ENCODE data around the gene PDE9A. TPM values are rescaled to one million over a fixed set of nuclear protein-coding genes. Genes with fewer than 3 reads are reported as not detected.
"Not testable (repeated sequence)": the region's sequence is repeated elsewhere in the genome, so short reads cannot be mapped to it uniquely, and the experiment has no call there.

PDE9A gene
- total RNA-seq, 1 experiment from 2014 or later = 44.8 TPM

DNA sequence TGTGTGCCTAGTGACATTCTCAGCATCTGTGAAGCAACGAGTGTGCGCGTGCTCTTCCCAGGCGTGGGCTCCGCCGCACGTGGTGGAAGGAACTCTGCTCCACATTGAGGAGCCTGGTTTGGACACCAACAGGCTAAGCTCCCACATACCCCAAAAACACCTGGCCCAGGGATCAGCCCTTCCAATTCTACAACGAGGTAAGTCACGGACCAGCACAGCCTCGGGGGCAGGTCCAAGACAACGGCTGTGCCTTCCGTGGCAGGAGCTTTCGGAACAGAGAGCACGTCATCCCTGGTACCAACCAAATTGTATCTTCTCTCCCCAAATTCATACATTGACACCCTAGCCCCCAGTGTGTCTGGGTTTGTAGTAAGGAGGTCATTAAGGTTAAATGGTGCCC lies 27.2 kb upstream of the PDE9A start:
- Mint-ChIP-seq H3K4me3 (no peak overlapping the region), H3K4me1 (peaks cover 13% of the 10 kb centered on the region), H3K36me3 (no peaks in the 10 kb centered on the region), H3K9me3 (no peaks in the 10 kb centered on the region), H3K27me3 (ENCODE audit: low read depth) (no peaks in the 10 kb centered on the region; the same call in none of the 2 replicates), H3K27ac (no peak overlapping the region)
- TF ChIP-seq, protein P1, sequence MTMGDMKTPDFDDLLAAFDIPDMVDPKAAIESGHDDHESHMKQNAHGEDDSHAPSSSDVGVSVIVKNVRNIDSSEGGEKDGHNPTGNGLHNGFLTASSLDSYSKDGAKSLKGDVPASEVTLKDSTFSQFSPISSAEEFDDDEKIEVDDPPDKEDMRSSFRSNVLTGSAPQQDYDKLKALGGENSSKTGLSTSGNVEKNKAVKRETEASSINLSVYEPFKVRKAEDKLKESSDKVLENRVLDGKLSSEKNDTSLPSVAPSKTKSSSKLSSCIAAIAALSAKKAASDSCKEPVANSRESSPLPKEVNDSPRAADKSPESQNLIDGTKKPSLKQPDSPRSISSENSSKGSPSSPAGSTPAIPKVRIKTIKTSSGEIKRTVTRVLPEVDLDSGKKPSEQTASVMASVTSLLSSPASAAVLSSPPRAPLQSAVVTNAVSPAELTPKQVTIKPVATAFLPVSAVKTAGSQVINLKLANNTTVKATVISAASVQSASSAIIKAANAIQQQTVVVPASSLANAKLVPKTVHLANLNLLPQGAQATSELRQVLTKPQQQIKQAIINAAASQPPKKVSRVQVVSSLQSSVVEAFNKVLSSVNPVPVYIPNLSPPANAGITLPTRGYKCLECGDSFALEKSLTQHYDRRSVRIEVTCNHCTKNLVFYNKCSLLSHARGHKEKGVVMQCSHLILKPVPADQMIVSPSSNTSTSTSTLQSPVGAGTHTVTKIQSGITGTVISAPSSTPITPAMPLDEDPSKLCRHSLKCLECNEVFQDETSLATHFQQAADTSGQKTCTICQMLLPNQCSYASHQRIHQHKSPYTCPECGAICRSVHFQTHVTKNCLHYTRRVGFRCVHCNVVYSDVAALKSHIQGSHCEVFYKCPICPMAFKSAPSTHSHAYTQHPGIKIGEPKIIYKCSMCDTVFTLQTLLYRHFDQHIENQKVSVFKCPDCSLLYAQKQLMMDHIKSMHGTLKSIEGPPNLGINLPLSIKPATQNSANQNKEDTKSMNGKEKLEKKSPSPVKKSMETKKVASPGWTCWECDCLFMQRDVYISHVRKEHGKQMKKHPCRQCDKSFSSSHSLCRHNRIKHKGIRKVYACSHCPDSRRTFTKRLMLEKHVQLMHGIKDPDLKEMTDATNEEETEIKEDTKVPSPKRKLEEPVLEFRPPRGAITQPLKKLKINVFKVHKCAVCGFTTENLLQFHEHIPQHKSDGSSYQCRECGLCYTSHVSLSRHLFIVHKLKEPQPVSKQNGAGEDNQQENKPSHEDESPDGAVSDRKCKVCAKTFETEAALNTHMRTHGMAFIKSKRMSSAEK (CRISPR knock-in tag; IDR thresholded peaks at IDR 0.05; ENCODE audit: borderline replicate concordance) = no peak
- TF ChIP-seq, protein P2, sequence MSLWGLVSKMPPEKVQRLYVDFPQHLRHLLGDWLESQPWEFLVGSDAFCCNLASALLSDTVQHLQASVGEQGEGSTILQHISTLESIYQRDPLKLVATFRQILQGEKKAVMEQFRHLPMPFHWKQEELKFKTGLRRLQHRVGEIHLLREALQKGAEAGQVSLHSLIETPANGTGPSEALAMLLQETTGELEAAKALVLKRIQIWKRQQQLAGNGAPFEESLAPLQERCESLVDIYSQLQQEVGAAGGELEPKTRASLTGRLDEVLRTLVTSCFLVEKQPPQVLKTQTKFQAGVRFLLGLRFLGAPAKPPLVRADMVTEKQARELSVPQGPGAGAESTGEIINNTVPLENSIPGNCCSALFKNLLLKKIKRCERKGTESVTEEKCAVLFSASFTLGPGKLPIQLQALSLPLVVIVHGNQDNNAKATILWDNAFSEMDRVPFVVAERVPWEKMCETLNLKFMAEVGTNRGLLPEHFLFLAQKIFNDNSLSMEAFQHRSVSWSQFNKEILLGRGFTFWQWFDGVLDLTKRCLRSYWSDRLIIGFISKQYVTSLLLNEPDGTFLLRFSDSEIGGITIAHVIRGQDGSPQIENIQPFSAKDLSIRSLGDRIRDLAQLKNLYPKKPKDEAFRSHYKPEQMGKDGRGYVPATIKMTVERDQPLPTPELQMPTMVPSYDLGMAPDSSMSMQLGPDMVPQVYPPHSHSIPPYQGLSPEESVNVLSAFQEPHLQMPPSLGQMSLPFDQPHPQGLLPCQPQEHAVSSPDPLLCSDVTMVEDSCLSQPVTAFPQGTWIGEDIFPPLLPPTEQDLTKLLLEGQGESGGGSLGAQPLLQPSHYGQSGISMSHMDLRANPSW (CRISPR knock-in tag; conservative IDR thresholded peaks at IDR 0.05; ENCODE audit: low read depth) = no peak
- TF ChIP-seq FOXP1 (CRISPR knock-in tag; IDR thresholded peaks at IDR 0.05; ENCODE audit: borderline replicate concordance) = no peak
- TF ChIP-seq, protein P3, sequence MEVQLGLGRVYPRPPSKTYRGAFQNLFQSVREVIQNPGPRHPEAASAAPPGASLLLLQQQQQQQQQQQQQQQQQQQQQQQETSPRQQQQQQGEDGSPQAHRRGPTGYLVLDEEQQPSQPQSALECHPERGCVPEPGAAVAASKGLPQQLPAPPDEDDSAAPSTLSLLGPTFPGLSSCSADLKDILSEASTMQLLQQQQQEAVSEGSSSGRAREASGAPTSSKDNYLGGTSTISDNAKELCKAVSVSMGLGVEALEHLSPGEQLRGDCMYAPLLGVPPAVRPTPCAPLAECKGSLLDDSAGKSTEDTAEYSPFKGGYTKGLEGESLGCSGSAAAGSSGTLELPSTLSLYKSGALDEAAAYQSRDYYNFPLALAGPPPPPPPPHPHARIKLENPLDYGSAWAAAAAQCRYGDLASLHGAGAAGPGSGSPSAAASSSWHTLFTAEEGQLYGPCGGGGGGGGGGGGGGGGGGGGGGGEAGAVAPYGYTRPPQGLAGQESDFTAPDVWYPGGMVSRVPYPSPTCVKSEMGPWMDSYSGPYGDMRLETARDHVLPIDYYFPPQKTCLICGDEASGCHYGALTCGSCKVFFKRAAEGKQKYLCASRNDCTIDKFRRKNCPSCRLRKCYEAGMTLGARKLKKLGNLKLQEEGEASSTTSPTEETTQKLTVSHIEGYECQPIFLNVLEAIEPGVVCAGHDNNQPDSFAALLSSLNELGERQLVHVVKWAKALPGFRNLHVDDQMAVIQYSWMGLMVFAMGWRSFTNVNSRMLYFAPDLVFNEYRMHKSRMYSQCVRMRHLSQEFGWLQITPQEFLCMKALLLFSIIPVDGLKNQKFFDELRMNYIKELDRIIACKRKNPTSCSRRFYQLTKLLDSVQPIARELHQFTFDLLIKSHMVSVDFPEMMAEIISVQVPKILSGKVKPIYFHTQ (CRISPR knock-in tag; IDR thresholded peaks at IDR 0.05) = no peak
- TF ChIP-seq, protein P4, sequence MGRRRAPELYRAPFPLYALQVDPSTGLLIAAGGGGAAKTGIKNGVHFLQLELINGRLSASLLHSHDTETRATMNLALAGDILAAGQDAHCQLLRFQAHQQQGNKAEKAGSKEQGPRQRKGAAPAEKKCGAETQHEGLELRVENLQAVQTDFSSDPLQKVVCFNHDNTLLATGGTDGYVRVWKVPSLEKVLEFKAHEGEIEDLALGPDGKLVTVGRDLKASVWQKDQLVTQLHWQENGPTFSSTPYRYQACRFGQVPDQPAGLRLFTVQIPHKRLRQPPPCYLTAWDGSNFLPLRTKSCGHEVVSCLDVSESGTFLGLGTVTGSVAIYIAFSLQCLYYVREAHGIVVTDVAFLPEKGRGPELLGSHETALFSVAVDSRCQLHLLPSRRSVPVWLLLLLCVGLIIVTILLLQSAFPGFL (CRISPR knock-in tag; IDR thresholded peaks at IDR 0.05; ENCODE audit: borderline replicate concordance) = no peak
- TF ChIP-seq, protein P5, sequence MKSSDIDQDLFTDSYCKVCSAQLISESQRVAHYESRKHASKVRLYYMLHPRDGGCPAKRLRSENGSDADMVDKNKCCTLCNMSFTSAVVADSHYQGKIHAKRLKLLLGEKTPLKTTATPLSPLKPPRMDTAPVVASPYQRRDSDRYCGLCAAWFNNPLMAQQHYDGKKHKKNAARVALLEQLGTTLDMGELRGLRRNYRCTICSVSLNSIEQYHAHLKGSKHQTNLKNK (CRISPR knock-in tag; IDR thresholded peaks at IDR 0.05) = no peak
- TF ChIP-seq GRHL2 (CRISPR knock-in tag; IDR thresholded peaks at IDR 0.05; ENCODE audit: insufficient replicate concordance, severe bottlenecking) = no peak
- no peak for TF ChIP-seq ETV6 (CRISPR knock-in tag; IDR thresholded peaks at IDR 0.05)
- CTCF ChIA-PET = interaction anchor here (1.5 kb wide), 1 partner anchor 33 kb away, joined by 4 read pairs; no protein-coding TSS in a partner anchor
- no peak for ATAC-seq
- POLR2A ChIA-PET = no interaction called here
- no peak for DNase-seq (ENCODE audit: low spot score)

DNA sequence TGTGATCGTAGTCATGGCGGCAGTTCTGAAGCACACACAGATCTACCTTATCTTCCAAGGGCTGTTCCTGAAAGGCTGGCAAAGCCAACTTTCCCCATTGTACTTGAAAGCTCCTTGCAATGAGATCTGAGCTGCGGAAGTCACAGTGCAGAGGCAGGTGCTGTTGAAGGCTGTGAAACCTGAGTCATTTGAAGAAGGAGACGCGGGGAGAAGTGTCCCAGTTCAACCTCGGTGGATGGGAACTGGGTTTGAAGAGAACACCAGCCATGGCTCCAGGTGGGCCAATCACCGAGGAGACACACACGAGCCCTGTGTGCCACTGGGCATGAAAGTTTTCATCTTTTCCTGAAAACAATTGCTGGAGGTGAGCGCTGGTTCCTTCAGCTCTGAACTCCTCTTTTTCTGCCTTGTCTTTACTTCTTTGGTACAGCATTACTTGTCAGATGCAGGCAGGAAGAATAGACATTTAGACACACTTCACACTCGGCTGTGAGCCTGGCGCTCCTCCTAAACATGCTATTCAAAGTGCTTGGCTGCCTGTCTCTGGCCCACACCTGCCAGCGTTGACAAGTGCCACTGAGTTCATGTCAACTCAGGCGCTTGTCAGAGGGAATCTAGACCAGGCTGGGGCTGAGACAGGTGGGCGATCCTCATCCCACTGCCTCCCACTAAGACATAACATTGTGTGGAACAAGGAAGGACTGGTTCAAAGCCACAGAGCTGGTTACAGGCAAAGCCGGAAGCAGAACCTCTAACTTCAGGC lies 25.7 kb upstream of the PDE9A start:
- POLR2A ChIA-PET = no interaction called here
- H3K4me1 Mint-ChIP-seq = peaks cover 6% of the 10 kb centered on the region
- CTCF ChIA-PET = no interaction called here

DNA sequence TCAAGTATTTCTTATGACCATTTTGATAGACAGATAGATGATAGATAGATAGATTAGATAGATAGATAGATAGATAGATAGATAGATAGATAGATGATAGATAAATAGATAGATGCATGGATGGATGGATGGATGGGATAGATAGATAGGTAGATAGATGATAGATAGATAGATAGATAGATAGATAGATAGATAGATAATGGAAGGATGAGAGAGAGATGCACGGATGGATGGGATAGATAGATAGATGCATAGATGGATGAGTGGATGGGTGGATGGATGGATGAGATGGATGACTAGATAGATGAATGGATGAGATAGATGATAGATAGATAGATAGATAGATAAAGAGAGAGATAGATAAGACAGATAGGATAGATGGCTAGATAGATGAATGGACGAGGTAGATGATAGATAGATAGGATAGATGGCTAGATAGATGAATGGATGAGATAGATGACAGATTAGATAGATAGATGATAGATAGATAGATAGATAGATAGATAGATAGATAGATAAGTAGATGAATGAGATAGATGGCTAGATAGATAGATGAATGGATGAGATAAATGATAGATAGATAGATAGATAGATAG lies 24.9 kb upstream of the PDE9A start:
- ATAC-seq; H3K27me3 Mint-ChIP-seq (ENCODE audit: low read depth); CTCF ChIA-PET; POLR2A ChIA-PET; DNase-seq (ENCODE audit: low spot score); H3K9me3 Mint-ChIP-seq; H3K4me1 Mint-ChIP-seq; H3K36me3 Mint-ChIP-seq; H3K27ac Mint-ChIP-seq; H3K4me3 Mint-ChIP-seq: not testable (repeated sequence)

More for the DNA sequence above, 25.7 kb upstream of the PDE9A start:
- TF ChIP-seq MXD4 (CRISPR knock-in tag; IDR thresholded peaks at IDR 0.05; ENCODE audit: borderline replicate concordance) (no peak), GRHL2 (CRISPR knock-in tag; IDR thresholded peaks at IDR 0.05; ENCODE audit: insufficient replicate concordance, severe bottlenecking) (no peak), SP1 (CRISPR knock-in tag; conservative IDR thresholded peaks at IDR 0.05) (no peak)
- TF ChIP-seq, protein P4 (CRISPR knock-in tag; IDR thresholded peaks at IDR 0.05; ENCODE audit: borderline replicate concordance) = no peak
- TF ChIP-seq, protein P6, sequence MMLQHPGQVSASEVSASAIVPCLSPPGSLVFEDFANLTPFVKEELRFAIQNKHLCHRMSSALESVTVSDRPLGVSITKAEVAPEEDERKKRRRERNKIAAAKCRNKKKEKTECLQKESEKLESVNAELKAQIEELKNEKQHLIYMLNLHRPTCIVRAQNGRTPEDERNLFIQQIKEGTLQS (CRISPR knock-in tag; conservative IDR thresholded peaks at IDR 0.05) = no peak
- no peaks in the 10 kb centered on the region for H3K36me3 Mint-ChIP-seq
- no peaks in the 10 kb centered on the region for H3K9me3 Mint-ChIP-seq
- ATAC-seq (no peak), DNase-seq (ENCODE audit: low spot score) (no peak)
- H3K4me3 Mint-ChIP-seq = no peak overlapping the region
- no peak overlapping the region for H3K27ac Mint-ChIP-seq
- H3K27me3 Mint-ChIP-seq (ENCODE audit: low read depth) = no peaks in the 10 kb centered on the region; the same call in none of the 2 replicates

All from WTC11 (cell line).